Neural progenitor cell (in vitro differentiated cells): Measurements from ENCODE around the gene CHAD. TPM values are rescaled to one million over a fixed set of nuclear protein-coding genes. Genes with fewer than 3 reads are reported as not detected.
"Not testable (repeated sequence)": the region's sequence is repeated elsewhere in the genome, so short reads cannot be mapped to it uniquely, and the experiment has no call there.

Experiments
- DNase-seq: peaks from one replicate; pipeline ENCODE4 v3.0.0-alpha.2; 2016; ENCODE audit warnings: low spot score
- H2AFZ ChIP-seq: fragments of 200-600 bp; sonication (generic); replicated peaks from 2 replicates; pipeline ENCODE4 v1.6.1; 2016; ENCODE audit warnings: antibody characterized with exemption
- H3F3A ChIP-seq: fragments of 200-600 bp; sonication (generic); 2 replicates; pipeline ENCODE4 v1.6.1; 2016; ENCODE audit warnings: antibody characterized with exemption, low read depth
- H3K27ac ChIP-seq: fragments of 200-600 bp; sonication (generic); 2 replicates; pipeline ENCODE4 v1.5.1; 2016; ENCODE audit warnings: mild to moderate bottlenecking
- H3K27me3 ChIP-seq: fragments of 200-600 bp; sonication (generic); 2 replicates; pipeline ENCODE4 v1.6.1; 2016; ENCODE audit warnings: mild to moderate bottlenecking, moderate library complexity
- H3K36me3 ChIP-seq: fragments of 200-600 bp; sonication (generic); 2 replicates; pipeline ENCODE4 v1.5.1; 2016
- H3K4me1 ChIP-seq: fragments of 200-600 bp; sonication (generic); 2 replicates; pipeline ENCODE4 v1.6.1; 2016; ENCODE audit warnings: mixed run types
- H3K4me2 ChIP-seq: fragments of 200-600 bp; sonication (generic); 2 replicates; pipeline ENCODE4 v1.6.1; 2016
- H3K4me3 ChIP-seq: fragments of 200-600 bp; sonication (generic); 2 replicates; pipeline ENCODE4 v1.5.1; 2016
- H3K79me2 ChIP-seq: fragments of 200-600 bp; sonication (generic); 2 replicates; pipeline ENCODE4 v1.6.1; 2016; ENCODE audit warnings: low read depth
- H3K9ac ChIP-seq: fragments of 200-600 bp; sonication (generic); 2 replicates; pipeline ENCODE4 v1.6.1; 2016
- H3K9me3 ChIP-seq: fragments of 200-600 bp; sonication (generic); 2 replicates; pipeline ENCODE4 v1.5.1; 2016; ENCODE audit warnings: low read depth
- H4K20me1 ChIP-seq: fragments of 200-600 bp; sonication (generic); 2 replicates; pipeline ENCODE4 v1.6.1; 2016; ENCODE audit warnings: low read depth
- H3K27ac Mint-ChIP-seq: 3 replicates; pipeline ENCODE4 v1.8.0; 2021; ENCODE audit warnings: mixed read lengths
- H3K27me3 Mint-ChIP-seq: 2 replicates; pipeline ENCODE4 v1.8.0; 2022; ENCODE audit warnings: low read depth, mild to moderate bottlenecking, inconsistent platforms, moderate library complexity, mixed read lengths; ENCODE audit not compliant: insufficient read depth
- H3K36me3 Mint-ChIP-seq: 3 replicates; pipeline ENCODE4 v1.8.0; 2021; ENCODE audit warnings: mixed read lengths
- H3K4me1 Mint-ChIP-seq: 3 replicates; pipeline ENCODE4 v1.8.0; 2021; ENCODE audit warnings: mixed read lengths
- H3K4me3 Mint-ChIP-seq: 3 replicates; pipeline ENCODE4 v1.8.0; 2021; ENCODE audit warnings: mild to moderate bottlenecking, moderate library complexity, mixed read lengths
- H3K9me3 Mint-ChIP-seq: 3 replicates; pipeline ENCODE4 v1.8.0; 2020; ENCODE audit warnings: mixed read lengths
- EZH2 ChIP-seq: fragments of 200-600 bp; sonication (generic); IDR thresholded peaks from 2 replicates; pipeline ENCODE4 v1.6.1; 2017; ENCODE audit warnings: antibody characterized with exemption, mild to moderate bottlenecking, moderate library complexity
- EZH2phosphoT487 ChIP-seq: fragments of 200-600 bp; sonication (generic); IDR thresholded peaks from 2 replicates; pipeline ENCODE4 v1.6.1; 2017; ENCODE audit warnings: antibody characterized with exemption
- total RNA-seq: library from RNA; depleted of rRNA; stranded (reverse); fragments of >200 nt; gene quantifications from 2 replicates; pipeline ENCODE4 v1.2.3, GENCODE V29; 2015; ENCODE audit warnings: low replicate concordance
- TF ChIP-seq, protein P1 (sequence below): fragments of 200-600 bp; sonication (generic); IDR thresholded peaks from 2 replicates; pipeline ENCODE4 v1.5.1; 2017; ENCODE audit warnings: antibody characterized with exemption, mild to moderate bottlenecking

Gene CHAD
- total RNA-seq, 1 donor from 2014 or later: not detected

DNA sequence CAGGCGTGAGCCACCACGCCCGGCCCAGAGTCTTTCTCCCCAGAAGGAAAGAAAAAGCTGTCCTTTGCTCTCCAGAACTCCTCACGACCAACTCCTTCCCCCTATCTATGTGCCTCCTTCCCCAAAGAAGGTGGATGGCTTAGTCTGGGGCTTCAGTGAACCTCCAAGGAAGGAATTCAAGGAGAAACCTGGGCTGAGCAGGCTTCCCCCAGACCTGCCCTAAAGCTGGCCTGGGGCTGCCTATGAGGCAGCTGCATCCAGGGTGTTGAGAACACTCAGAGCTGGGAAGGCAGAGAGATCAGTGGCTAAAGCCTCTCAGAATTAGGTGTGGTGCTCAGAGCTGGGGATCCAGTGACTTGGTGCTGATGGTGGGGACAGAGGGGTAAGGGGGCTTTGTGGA, 38.9 kb downstream of the CHAD start:
- H3K27me3 Mint-ChIP-seq: no peaks in the 10 kb centered on the region
- Histone ChIP-seq H3K4me2 (no peak overlapping the region), H2AFZ (no peak overlapping the region), H4K20me1 (no peaks in the 10 kb centered on the region), H3K9ac (no peak overlapping the region), H3K9me3 (no peaks in the 10 kb centered on the region), H3K36me3 (no peaks in the 10 kb centered on the region), H3K4me3 (no peak overlapping the region), H3K27ac (no peak overlapping the region), H3K27me3 (peaks cover 11% of the 10 kb centered on the region), H3K4me1 (peaks cover 13% of the 10 kb centered on the region), H3K79me2 (no peaks in the 10 kb centered on the region), H3F3A (peaks cover 17% of the 10 kb centered on the region)
- no peak overlapping the region for H3K4me3 Mint-ChIP-seq
- H3K27ac Mint-ChIP-seq: no peak overlapping the region
- DNase-seq: no peak
- TF ChIP-seq EZH2phosphoT487 (no peak), EZH2 (no peak)
- TF ChIP-seq, protein P1, sequence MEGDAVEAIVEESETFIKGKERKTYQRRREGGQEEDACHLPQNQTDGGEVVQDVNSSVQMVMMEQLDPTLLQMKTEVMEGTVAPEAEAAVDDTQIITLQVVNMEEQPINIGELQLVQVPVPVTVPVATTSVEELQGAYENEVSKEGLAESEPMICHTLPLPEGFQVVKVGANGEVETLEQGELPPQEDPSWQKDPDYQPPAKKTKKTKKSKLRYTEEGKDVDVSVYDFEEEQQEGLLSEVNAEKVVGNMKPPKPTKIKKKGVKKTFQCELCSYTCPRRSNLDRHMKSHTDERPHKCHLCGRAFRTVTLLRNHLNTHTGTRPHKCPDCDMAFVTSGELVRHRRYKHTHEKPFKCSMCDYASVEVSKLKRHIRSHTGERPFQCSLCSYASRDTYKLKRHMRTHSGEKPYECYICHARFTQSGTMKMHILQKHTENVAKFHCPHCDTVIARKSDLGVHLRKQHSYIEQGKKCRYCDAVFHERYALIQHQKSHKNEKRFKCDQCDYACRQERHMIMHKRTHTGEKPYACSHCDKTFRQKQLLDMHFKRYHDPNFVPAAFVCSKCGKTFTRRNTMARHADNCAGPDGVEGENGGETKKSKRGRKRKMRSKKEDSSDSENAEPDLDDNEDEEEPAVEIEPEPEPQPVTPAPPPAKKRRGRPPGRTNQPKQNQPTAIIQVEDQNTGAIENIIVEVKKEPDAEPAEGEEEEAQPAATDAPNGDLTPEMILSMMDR: no peak
- H3K4me1 Mint-ChIP-seq: peaks cover 27% of the 10 kb centered on the region
- no peaks in the 10 kb centered on the region for H3K9me3 Mint-ChIP-seq
- no peaks in the 10 kb centered on the region for H3K36me3 Mint-ChIP-seq

DNA sequence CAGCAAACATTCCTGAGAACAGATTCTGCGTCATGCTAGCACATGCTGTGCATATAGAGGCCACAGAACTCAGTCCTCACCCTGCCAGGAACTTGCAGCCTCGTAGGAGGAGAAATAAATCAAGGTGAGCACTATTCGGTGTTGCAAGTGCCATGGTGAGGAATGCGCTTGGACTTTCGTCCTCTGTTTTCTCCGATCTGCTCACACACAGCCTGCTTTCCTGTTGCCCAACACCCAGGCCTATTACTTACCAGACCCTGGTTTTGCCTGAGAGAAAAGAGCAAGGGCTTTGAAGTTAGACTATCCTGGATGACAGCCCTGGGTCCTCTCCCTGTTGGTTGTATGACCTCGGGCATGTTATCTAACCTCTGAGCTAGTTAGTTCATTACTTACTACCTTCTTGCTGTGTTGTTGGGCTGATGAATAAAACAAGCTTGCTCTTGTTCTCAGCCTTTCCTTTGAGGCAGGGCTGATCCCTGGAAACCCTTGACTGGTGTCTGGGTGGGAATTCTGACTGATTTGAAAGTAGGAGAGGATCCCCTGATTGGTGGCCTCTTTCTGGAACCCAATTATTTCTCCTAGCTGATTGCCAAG, 39.8 kb downstream of the CHAD start:
- Histone ChIP-seq H3K9me3 (no peaks in the 10 kb centered on the region), H2AFZ (no peak overlapping the region), H3K27me3 (peaks cover 16% of the 10 kb centered on the region), H3K36me3 (no peaks in the 10 kb centered on the region), H3K9ac (no peak overlapping the region), H3K4me3 (no peak overlapping the region), H3K4me1 (peaks cover 13% of the 10 kb centered on the region), H3K27ac (no peak overlapping the region), H3F3A (peaks cover 17% of the 10 kb centered on the region), H4K20me1 (no peaks in the 10 kb centered on the region), H3K4me2 (no peak overlapping the region), H3K79me2 (no peaks in the 10 kb centered on the region)
- DNase-seq: no peak
- Mint-ChIP-seq H3K27ac (no peak overlapping the region), H3K4me3 (no peak overlapping the region), H3K27me3 (no peaks in the 10 kb centered on the region), H3K4me1 (peaks cover 27% of the 10 kb centered on the region), H3K36me3 (no peaks in the 10 kb centered on the region), H3K9me3 (no peaks in the 10 kb centered on the region)
- TF ChIP-seq, protein P1: no peak
- TF ChIP-seq EZH2phosphoT487: no peak
- no peak for TF ChIP-seq EZH2

DNA sequence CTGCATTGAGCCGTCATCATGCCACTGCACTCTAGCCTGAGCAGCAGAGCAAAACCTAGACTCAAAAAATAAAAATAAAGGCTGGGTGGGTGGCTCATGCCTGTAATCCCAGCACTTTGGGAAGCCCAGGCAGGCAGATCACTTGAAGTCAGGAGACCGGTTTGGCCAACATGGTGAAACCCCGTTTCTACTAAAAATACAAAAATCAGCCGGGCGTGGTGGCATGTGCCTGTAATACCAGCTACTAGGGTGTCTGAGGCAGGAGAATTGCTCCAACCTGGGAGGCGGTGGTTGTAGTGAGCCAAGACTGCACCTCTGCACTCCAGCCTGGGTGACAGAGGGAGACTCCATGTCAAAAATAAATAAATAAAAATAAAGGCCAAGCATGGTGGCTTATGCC, 40.6 kb downstream of the CHAD start:
- not testable (repeated sequence) for H3K4me3 ChIP-seq, H3K9me3 ChIP-seq, H3K36me3 Mint-ChIP-seq, H3K9ac ChIP-seq, H3K36me3 ChIP-seq, H3K27ac ChIP-seq, H3K27ac Mint-ChIP-seq, H2AFZ ChIP-seq, DNase-seq, H3K9me3 Mint-ChIP-seq, H3K79me2 ChIP-seq, H3K27me3 Mint-ChIP-seq, H4K20me1 ChIP-seq, H3K4me2 ChIP-seq
- Histone ChIP-seq H3K27me3 (peaks cover 16% of the 10 kb centered on the region), H3F3A (peaks cover 17% of the 10 kb centered on the region), H3K4me1 (peaks cover 13% of the 10 kb centered on the region)
- Mint-ChIP-seq H3K4me3 (peak overlapping the region; percentile 84), H3K4me1 (peaks cover 27% of the 10 kb centered on the region)
